Activated naive CD4-positive, alpha-beta T cell treated with anti-CD3 and anti-CD28 coated beads, Interleukin-2, amount 50 U/mL, for 72 hours (primary cell): ENCODE measurements around the gene NPTX1. TPM values are rescaled to one million over a fixed set of nuclear protein-coding genes. Genes with fewer than 3 reads are reported as not detected.

Experiments used
- ATAC-seq, 2 donors: fragments of 150-1000 bp; cut with Tn5 transposase; 2 replicates each; pipeline ENCODE4 v1.10.0; 2021; ENCODE audit warnings: mild to moderate bottlenecking in 2 of 2, moderate library complexity in 2 of 2
- DNase-seq, 2 donors: peaks; one replicate each; pipeline ENCODE4 v3.0.0; 2021 to 2022; ENCODE audit warnings: low spot score in 2 of 2
- H3K27ac Mint-ChIP-seq, 2 donors: one replicate each; pipeline ENCODE4 v1.8.0; 2022; ENCODE audit warnings: mild to moderate bottlenecking in 2 of 2, mixed read lengths in 2 of 2
- H3K36me3 Mint-ChIP-seq, 2 donors: one replicate each; pipeline ENCODE4 v1.8.0; 2022; ENCODE audit warnings: mixed read lengths in 2 of 2
- H3K9me3 Mint-ChIP-seq, 2 donors: one replicate each; pipeline ENCODE4 v1.8.0; 2022; ENCODE audit warnings: mixed read lengths in 2 of 2
- total RNA-seq, 2 donors: library from RNA; stranded (reverse); gene quantifications; one replicate each; pipeline ENCODE4 v1.2.3, GENCODE V29; 2022

Gene NPTX1
- total RNA-seq, 2 donors from 2014 or later = 23.0 to 135 TPM

DNA sequence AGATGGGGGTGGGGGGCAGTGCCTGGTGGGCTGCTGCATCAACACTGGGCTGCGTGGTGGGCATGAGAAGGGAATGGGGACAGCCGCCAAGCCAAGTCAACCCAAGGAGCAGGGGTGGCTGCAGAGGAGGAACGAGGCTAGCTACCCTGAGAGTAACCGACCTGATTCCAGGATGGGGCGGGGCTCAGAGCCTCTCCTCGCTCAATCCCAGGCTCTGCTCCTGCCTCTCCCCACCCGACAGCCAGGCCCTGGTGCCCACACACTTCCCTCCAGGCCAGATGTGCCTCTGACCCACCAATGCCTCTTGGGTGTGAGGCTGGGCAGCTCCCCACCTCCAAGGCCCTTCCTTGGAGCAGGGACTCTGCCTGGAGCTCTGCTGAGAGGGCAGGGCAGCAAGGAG lies 2.7 kb downstream of the NPTX1 start:
- no peaks in the 10 kb centered on the region for H3K9me3 Mint-ChIP-seq
- H3K27ac Mint-ChIP-seq = no peak overlapping the region
- ATAC-seq (no peak), DNase-seq (no peak)
- H3K36me3 Mint-ChIP-seq = peaks cover 0 to 45% of the 10 kb centered on the region in 2 donors

GRCh38 chr17:80472996-80473395 lies 3.4 kb downstream of the NPTX1 start:
- ATAC-seq (no peak), DNase-seq (no peak)
- peaks cover 0 to 48% of the 10 kb centered on the region in 2 donors for H3K36me3 Mint-ChIP-seq
- H3K9me3 Mint-ChIP-seq = no peaks in the 10 kb centered on the region
- H3K27ac Mint-ChIP-seq = no peak overlapping the region

GRCh38 chr17:80471922-80472321 lies 4.5 kb downstream of the NPTX1 start:
- Mint-ChIP-seq H3K36me3 (peaks cover 0 to 48% of the 10 kb centered on the region in 2 donors), H3K9me3 (no peaks in the 10 kb centered on the region), H3K27ac (no peak overlapping the region)
- ATAC-seq (no peak), DNase-seq (no peak)

DNA sequence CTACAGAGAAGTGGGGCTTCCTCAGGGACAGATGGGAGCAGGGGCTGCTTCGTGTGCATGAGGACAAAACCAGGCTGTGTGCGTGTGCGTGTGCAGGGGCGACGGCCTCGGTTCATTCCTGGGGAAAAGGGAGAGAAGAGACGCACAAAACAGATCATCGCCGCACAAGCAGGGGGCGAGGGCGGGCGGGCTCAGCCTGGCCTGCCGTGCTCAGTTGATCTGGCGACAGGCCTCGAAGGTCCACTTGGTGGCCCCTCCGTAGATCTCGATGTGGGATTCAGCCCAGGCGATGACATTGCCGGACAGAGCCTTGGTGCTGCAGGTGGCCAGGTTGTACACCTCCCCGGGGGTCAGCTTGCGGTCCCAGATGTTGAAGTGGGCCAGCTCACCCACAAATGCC lies 5.8 kb downstream of the NPTX1 start:
- DNase-seq (no peak), ATAC-seq (no peak)
- no peak overlapping the region for H3K27ac Mint-ChIP-seq
- H3K36me3 Mint-ChIP-seq = peaks cover 0 to 48% of the 10 kb centered on the region in 2 donors
- no peaks in the 10 kb centered on the region for H3K9me3 Mint-ChIP-seq

DNA sequence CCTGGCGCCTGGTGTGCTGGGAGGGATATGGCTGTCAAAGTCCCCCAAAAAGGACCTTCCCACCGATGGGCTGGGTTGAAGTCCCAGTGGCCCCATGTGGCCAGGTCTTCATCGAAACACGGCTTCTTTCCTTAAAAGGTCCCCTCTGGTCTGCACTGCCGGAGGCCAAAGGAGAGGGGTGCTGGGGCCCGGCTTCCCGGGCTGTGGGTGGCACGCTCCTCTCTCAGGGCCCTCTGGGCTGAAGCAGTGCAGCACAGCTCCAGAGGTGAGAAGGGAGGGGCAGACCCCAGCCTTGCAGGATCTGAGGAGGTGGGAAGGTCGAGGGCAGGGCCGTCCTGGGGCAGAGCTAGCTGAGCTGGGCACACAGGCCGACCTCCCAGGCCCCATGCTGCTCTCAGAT lies 6.7 kb downstream of the NPTX1 start:
- ATAC-seq = no peak

DNA sequence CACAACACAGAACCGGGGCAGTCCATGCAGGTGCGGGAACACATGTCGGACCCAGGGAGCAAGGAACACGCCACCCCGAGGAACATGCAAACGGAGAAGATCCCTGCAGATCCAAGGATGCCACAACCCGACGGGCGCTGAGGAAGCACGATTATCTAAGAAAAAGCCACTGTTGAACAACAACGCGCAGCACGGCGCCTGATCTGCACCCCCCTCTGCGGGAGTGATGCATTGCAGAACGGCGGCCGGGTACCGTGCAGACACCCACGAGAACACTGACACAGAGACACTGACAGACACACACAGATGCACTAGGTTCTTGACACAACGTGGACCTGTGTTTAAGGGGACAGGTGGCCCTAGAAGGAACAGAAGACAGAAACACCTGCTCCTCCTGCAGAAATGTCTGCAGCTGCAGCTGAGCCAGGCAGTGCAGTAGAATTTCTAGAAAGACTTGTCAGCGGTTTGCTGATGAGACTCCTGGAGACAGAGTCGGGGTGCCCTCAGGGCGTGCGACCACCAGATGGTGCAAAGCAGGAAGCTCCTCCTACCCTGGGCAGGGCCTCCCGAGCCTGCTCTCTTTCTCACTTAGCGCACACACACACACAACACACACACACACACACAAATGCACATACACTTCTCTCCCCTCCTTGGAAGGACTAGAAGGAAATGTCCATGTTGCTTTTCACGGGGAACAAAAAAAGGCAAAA lies 7.5 kb downstream of the NPTX1 start:
- Mint-ChIP-seq H3K9me3 (no peaks in the 10 kb centered on the region), H3K36me3 (peaks cover 0 to 38% of the 10 kb centered on the region in 2 donors), H3K27ac (no peak overlapping the region)
- DNase-seq (no peak), ATAC-seq (no peak)

More for the DNA sequence above, 6.7 kb downstream of the NPTX1 start:
- DNase-seq = no peak
- H3K36me3 Mint-ChIP-seq = peaks cover 0 to 44% of the 10 kb centered on the region in 2 donors
- no peaks in the 10 kb centered on the region for H3K9me3 Mint-ChIP-seq
- H3K27ac Mint-ChIP-seq = no peak overlapping the region

DNA sequence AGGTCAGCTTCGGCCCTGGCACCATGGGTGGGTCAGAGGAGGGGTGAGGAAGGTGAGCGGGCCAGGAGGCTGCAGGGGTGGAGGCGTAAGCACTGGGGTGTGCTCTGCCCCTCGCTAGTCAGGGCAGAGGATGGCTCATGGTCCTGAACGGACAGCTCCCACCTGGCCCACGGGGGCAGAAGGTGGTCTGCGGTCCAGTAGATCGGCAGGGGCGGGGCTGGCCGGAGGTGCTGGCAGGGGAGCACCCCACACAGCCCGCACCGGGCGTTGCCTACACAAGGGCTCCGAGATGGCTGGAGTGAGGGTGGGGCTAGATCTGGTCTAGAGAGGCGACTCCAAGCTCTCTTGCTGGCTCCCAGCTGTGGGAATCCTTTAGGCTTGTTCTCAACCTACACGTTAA lies 8.2 kb downstream of the NPTX1 start:
- ATAC-seq (no peak), DNase-seq (no peak)
- Mint-ChIP-seq H3K36me3 (peaks cover 0 to 35% of the 10 kb centered on the region in 2 donors), H3K9me3 (no peaks in the 10 kb centered on the region), H3K27ac (peak overlapping the region in 1 of 2 donors; percentile 16)

- DNase-seq (no peak), ATAC-seq (peak in 1 of 2 donors; percentile 6)
- Mint-ChIP-seq H3K36me3 (peaks cover 0 to 19% of the 10 kb centered on the region in 2 donors), H3K27ac (no peak overlapping the region), H3K9me3 (no peaks in the 10 kb centered on the region)
Measured at GRCh38 chr17:80466188-80466705, 10.2 kb downstream of the NPTX1 start.

GRCh38 chr17:80465327-80465974 lies 11.0 kb downstream of the NPTX1 start:
- H3K27ac Mint-ChIP-seq = peak overlapping the region in 1 of 2 donors; percentile 7
- ATAC-seq = peak in 1 of 2 donors; percentile 4
- peaks cover 0 to 14% of the 10 kb centered on the region in 2 donors for H3K36me3 Mint-ChIP-seq
- no peaks in the 10 kb centered on the region for H3K9me3 Mint-ChIP-seq
- no peak for DNase-seq

DNA sequence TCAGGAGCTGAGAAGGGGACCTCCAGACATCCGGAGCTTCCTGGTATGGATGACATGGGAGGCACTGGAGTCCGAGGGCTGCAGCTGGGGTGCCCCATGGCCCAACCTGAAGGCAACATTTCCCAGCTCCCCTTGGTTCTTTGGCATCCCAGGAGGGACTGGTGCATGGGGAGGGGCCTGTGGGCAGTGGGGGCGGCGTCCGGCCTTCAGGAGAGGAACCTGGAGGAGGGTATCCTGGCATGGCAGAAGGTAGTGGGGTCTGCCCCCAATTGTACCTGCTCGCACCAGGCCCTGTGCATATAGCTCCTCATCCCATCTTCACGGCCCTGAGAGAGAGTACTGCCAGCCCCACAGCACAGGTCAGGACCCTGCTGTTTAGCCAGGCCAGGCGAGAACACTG lies 11.9 kb downstream of the NPTX1 start:
- peak overlapping the region in 1 of 2 donors; percentile 7 for H3K27ac Mint-ChIP-seq
- peaks cover 0 to 10% of the 10 kb centered on the region in 2 donors for H3K36me3 Mint-ChIP-seq
- ATAC-seq (peak in 1 of 2 donors; percentile 9), DNase-seq (no peak)
- no peaks in the 10 kb centered on the region for H3K9me3 Mint-ChIP-seq

GRCh38 chr17:80463784-80464400 lies 12.5 kb downstream of the NPTX1 start:
- ATAC-seq (no peak), DNase-seq (no peak)
- no peaks in the 10 kb centered on the region for H3K9me3 Mint-ChIP-seq
- no peak overlapping the region for H3K27ac Mint-ChIP-seq
- H3K36me3 Mint-ChIP-seq = peaks cover 0 to 5% of the 10 kb centered on the region in 2 donors

GRCh38 chr17:80461528-80462160 lies 14.8 kb downstream of the NPTX1 start:
- no peak for DNase-seq
- Mint-ChIP-seq H3K27ac (no peak overlapping the region), H3K9me3 (no peaks in the 10 kb centered on the region), H3K36me3 (no peaks in the 10 kb centered on the region)
- ATAC-seq = no peak

DNA sequence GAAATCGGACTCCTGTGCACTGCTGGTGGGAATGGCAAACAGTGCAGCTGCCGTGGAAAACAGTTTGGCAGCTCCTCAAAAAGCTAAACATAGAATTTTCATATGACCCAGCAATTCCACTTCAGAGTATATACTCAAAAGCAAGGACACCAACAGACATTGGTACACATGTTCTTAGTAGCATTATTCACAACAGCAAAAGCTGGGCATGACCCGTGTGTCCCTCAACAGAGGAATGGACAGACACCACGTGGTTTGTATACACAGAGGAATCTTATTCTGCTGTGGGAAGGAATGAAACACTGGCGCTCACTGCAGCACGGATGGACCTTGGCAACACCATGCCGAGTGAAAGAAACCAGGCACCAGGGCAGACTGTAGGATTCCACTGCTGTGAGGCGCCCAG lies 16.0 kb downstream of the NPTX1 start:
- DNase-seq = no peak
- no peaks in the 10 kb centered on the region for H3K36me3 Mint-ChIP-seq
- no peak for ATAC-seq
- no peaks in the 10 kb centered on the region for H3K9me3 Mint-ChIP-seq
- no peak overlapping the region for H3K27ac Mint-ChIP-seq

- no peaks in the 10 kb centered on the region for H3K9me3 Mint-ChIP-seq
- no peak overlapping the region for H3K27ac Mint-ChIP-seq
- peaks cover 0 to 1% of the 10 kb centered on the region in 2 donors for H3K36me3 Mint-ChIP-seq
- ATAC-seq (no peak), DNase-seq (no peak)
Measured at GRCh38 chr17:80459234-80459633, 17.2 kb downstream of the NPTX1 start.

- ATAC-seq = no peak
- Mint-ChIP-seq H3K27ac (no peak overlapping the region), H3K36me3 (peaks cover 8 to 9% of the 10 kb centered on the region in 2 donors), H3K9me3 (no peaks in the 10 kb centered on the region)
- no peak for DNase-seq
Measured at GRCh38 chr17:80458016-80458415, 18.4 kb downstream of the NPTX1 start.

GRCh38 chr17:80457236-80457856 lies 19.1 kb downstream of the NPTX1 start:
- peaks cover 8 to 9% of the 10 kb centered on the region in 2 donors for H3K36me3 Mint-ChIP-seq
- no peak for DNase-seq
- ATAC-seq = no peak
- no peaks in the 10 kb centered on the region for H3K9me3 Mint-ChIP-seq
- no peak overlapping the region for H3K27ac Mint-ChIP-seq
